ENCODE measurements around the gene DPCD.

- TF ChIP-seq CTCF (IDR thresholded peaks at IDR 0.05) (no peak), POLR2A (IDR thresholded peaks at IDR 0.05) (no peak)
Observed at GRCh38 chr10:101624526-101625102, 36.5 kb downstream of the DPCD start.

Measured in ovary (tissue), 3 donors.